IMR-90 (cell line): ENCODE results near the gene HAND2.

Experiments used
- BHLHE40 ChIP-seq: fragments of 150-350 bp; IDR thresholded peaks from 2 replicates; pipeline ENCODE4 v1.6.1; 2016; ENCODE audit warnings: mild to moderate bottlenecking, low read depth, low read length
- CEBPB ChIP-seq: IDR thresholded peaks from 2 replicates; pipeline ENCODE4 v1.6.1; 2012; ENCODE audit warnings: low read depth, low read length, improper control_type of control experiment
- CTCF ChIP-seq: conservative IDR thresholded peaks from 2 replicates; pipeline ENCODE4 v1.5.1; 2012; ENCODE audit warnings: mild to moderate bottlenecking, low read depth, low read length, improper control_type of control experiment
- ELK1 ChIP-seq: fragments of 150-350 bp; IDR thresholded peaks from 2 replicates; pipeline ENCODE4 v1.6.1; 2016; ENCODE audit warnings: low read depth, mild to moderate bottlenecking, low read length, moderate library complexity, borderline replicate concordance
- FOS ChIP-seq: fragments of 150-350 bp; IDR thresholded peaks from 2 replicates; pipeline ENCODE4 v1.6.1; 2016; ENCODE audit warnings: low read depth, low read length
- MAFK ChIP-seq: IDR thresholded peaks from 2 replicates; pipeline ENCODE4 v1.6.1; 2012; ENCODE audit warnings: low read depth, low read length, improper control_type of control experiment
- MAZ ChIP-seq: IDR thresholded peaks from 2 replicates; pipeline ENCODE4 v1.6.1; 2012; ENCODE audit warnings: low read depth, mild to moderate bottlenecking, low read length, improper control_type of control experiment, moderate library complexity, borderline replicate concordance
- MXI1 ChIP-seq: IDR thresholded peaks from 2 replicates; pipeline ENCODE4 v1.6.1; 2012; ENCODE audit warnings: low read depth, mild to moderate bottlenecking, low read length, moderate library complexity, borderline replicate concordance
- POLR2A ChIP-seq: IDR thresholded peaks from 2 replicates; pipeline ENCODE4 v1.6.1; 2012; ENCODE audit warnings: mild to moderate bottlenecking, low read depth, low read length
- RFX5 ChIP-seq: IDR thresholded peaks from 2 replicates; pipeline ENCODE4 v1.8.0; 2012; ENCODE audit warnings: low read depth, mild to moderate bottlenecking, low read length, moderate library complexity
- SMC3 ChIP-seq: fragments of 150-350 bp; IDR thresholded peaks from 2 replicates; pipeline ENCODE4 v1.6.1; 2016; ENCODE audit warnings: low read depth, mild to moderate bottlenecking, antibody characterized with exemption, low read length, moderate library complexity
- USF2 ChIP-seq: fragments of 150-350 bp; IDR thresholded peaks from 2 replicates; pipeline ENCODE4 v1.6.1; 2017; ENCODE audit warnings: mild to moderate bottlenecking, antibody characterized with exemption, low read length, low read depth

- TF ChIP-seq CTCF (no peak), USF2 (no peak), POLR2A (no peak), MXI1 (no peak), CEBPB (no peak), BHLHE40 (no peak), FOS (no peak), ELK1 (no peak), MAFK (no peak), MAZ (no peak), SMC3 (no peak), RFX5 (no peak)
These were observed 22.3 kb downstream of the HAND2 start for GRCh38 chr4:173507471-173508385.
